Stimulated activated CD8-positive, alpha-beta memory T cell treated with anti-CD3 and anti-CD28 coated beads, Interleukin-2, amount 100 ng/mL, for 1 hour (primary cell): ENCODE results near the gene DYRK1A.

Experiments
- DNase-seq, 2 donors: peaks; one replicate each; pipeline ENCODE4 v3.0.0-alpha.2; 2020; ENCODE audit warnings: low read depth in 2 of 2

Gene DYRK1A

GRCh38 chr21:37385179-37385765 lies 18.7 kb downstream of the DYRK1A start:
- no peak for DNase-seq

GRCh38 chr21:37386151-37386550 lies 19.6 kb downstream of the DYRK1A start:
- no peak for DNase-seq

GRCh38 chr21:37389456-37389855 lies 22.9 kb downstream of the DYRK1A start:
- DNase-seq, result no peak

DNA sequence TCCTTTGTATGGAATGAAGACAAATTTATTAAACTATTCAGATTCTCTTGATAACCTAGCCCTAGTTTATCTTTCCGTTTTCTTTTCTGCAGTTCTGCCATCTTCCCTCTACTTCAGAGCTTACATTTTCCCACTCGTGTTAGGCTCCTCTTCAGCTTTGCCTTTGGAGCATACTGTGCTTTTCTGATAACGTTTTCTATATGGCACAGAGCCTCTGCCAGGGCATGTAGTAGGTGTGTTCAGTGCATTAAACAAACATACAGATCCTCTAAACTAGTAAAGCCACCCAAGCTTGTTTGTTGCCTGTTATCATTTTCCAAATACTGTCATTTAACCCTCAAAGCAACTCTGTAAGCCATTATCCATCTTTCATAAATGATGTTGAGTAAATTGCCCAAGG lies 25.1 kb downstream of the DYRK1A start:
- no peak for DNase-seq

DNA sequence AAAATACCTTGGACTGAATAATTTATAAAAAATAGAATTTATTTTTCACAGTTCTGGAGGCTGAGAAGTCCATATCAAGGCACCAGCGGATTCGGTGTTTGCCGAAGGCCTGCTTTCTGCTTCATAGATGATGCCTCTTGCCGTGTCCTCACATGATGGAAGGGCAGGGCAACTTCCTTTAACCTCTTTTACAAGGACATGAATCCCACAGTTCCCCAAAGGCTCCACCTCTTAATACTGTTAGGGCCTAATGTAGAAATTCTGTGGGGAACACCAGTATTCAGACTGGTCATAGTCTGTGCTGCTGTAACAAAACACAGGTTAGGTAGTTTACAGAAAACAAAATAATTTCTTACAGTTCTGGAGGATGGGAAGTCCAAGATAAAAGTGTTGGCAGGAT lies 25.9 kb downstream of the DYRK1A start:
- no peak for DNase-seq

GRCh38 chr21:37393030-37393429 lies 26.5 kb downstream of the DYRK1A start:
- no peak for DNase-seq

- no peak for DNase-seq
Measured at GRCh38 chr21:37393786-37394185, 27.2 kb downstream of the DYRK1A start.

DNA sequence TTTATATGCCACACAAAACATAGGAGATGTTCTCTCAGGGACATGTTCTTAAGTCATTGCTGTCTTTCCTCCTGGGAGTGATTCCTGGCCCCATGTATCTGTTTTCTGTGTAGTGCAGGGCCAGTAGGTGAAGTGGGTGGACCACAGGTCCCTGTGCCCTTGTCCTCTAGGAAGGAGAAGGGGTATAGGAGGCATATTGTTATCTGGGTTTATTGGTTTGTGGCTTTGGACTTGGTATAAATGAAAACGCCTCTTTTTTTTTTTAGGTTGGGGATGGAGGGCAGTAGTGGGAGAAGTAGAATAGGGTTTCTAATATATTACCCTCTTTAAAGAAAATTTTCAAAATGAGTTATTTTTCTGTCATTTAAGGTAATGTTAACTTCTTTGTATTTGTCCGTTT lies 29.4 kb downstream of the DYRK1A start:
- no peak for DNase-seq

DNA sequence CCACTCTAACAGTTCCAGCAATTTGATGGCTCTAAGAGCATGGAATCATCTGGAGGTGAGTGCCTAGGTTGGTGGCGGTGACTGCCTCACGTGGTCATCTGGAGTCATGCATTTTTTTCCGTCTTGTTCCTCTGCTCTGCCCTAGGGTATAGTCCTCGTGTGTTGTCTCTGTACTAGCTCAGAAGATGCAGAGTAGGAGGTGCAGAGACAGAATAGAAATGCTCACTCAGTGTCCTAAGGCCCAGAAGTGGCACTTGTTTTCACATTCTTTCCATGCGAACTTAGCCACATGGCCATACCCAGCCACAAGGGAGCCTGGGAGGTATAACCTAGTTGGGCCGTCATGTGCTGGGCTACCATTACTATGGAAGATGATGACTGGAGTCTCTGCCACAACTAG lies 30.3 kb downstream of the DYRK1A start:
- DNase-seq, result no peak

GRCh38 chr21:37398697-37399096 lies 32.1 kb downstream of the DYRK1A start:
- no peak for DNase-seq

- no peak for DNase-seq
Measured at GRCh38 chr21:37402251-37402867, 35.8 kb downstream of the DYRK1A start.

- no peak for DNase-seq
Measured at GRCh38 chr21:37405629-37406028, 39.1 kb downstream of the DYRK1A start.

- DNase-seq, result no peak
Measured at GRCh38 chr21:37407719-37408420, 41.3 kb downstream of the DYRK1A start.

DNA sequence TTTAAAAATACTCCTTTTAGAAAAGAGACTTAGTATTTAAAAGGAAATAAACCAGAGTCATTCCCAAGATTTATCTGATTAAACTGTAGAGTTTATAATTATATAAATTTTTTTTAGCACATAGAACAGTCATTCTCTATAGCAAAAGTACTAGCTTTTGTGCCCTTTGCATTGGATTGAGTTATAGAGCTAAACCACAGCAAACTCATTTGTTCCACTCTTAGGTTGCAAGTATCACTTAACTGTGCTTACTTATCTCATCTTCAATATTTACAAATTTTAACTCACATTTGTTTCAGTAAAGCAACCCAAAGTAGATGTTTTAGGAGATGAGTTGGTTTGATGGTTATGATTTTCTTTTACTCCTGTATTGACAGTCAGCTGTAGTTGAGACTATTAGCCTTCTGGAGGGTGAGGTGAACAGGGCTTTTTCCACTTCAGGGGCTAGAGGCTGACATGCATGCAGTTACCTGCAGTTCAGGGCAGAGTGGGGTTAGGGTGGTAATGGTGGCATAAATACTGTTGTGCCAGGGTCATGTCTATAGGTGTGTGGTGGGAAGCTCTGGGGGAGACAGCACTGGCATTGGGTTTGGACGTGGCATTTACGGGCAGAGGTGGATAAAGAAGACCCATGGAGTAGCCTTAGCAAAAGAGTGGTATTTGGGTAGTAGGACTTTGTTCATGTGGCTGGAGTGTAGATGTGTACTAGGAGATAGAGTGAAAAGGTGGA lies 42.1 kb downstream of the DYRK1A start:
- no peak for DNase-seq

- DNase-seq, result no peak
Measured at GRCh38 chr21:37410639-37411038, 44.1 kb downstream of the DYRK1A start.

DNA sequence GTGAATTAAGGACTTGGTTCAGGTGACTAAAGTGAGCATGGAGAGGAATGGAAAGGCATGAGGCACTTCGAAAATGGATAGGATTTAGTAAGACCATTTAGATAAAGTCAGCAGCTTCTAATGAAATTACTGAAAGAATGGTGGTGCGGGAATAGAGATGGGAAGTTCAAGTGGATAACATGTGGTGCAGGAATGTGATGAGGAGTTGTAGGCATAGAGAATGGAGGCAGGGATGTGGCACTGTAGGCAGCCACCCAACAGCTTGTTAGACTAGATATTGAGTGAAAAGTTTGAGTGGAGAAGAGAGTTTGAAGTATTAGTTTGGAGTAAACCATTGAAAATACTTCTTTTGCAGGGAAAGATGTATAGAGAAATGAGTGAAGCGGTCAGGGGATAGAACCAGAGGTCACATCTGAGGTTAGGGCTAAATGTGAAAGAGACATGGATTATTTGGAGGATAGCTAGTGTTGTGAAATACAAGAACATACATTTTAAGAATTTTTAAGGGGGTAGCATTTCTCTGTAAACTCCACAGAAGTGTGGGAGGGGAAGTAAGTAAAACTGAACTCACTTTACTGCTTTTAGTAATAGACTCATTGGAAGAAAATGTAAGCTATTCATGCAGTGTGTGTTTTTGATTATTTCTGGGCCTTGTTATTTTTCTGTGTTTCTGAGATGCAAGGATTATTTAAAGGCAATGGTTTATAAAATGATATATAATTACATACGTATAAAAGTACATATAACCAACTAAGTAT lies 46.2 kb downstream of the DYRK1A start:
- DNase-seq, result no peak

DNA sequence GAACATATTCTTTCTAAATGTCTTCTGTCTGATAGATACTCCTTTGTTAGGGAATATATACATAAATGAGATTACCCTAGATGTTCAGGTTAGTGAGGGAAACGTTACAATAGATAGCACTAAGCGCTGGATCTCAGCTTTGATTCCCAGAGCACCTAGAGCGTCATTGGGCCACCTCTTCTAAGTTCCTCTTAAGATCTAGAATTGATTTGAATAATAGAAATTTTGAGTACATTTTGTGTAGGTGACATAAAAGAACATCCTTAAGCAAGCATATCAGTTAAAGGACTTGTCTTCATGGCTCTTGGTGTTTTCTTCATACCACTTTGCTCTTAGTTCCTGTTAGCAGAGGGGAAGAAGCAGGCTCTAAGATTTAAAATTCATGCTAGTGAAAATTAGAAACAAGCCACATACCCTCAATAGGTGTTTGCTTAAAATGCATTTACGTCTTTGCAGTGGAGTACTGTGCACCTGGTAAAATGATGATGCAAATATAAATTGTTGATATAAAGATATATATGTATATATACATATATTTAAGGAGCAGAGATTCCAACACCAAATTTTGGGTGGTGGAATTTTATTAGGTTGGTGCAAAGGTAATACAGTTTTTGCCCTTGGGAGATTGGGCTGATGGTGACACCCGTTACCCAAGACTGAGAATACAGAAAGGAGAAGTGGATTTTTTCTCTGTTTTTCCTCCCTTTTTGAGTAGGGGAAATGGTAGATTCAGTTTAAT lies 47.1 kb downstream of the DYRK1A start:
- DNase-seq, result no peak

DNA sequence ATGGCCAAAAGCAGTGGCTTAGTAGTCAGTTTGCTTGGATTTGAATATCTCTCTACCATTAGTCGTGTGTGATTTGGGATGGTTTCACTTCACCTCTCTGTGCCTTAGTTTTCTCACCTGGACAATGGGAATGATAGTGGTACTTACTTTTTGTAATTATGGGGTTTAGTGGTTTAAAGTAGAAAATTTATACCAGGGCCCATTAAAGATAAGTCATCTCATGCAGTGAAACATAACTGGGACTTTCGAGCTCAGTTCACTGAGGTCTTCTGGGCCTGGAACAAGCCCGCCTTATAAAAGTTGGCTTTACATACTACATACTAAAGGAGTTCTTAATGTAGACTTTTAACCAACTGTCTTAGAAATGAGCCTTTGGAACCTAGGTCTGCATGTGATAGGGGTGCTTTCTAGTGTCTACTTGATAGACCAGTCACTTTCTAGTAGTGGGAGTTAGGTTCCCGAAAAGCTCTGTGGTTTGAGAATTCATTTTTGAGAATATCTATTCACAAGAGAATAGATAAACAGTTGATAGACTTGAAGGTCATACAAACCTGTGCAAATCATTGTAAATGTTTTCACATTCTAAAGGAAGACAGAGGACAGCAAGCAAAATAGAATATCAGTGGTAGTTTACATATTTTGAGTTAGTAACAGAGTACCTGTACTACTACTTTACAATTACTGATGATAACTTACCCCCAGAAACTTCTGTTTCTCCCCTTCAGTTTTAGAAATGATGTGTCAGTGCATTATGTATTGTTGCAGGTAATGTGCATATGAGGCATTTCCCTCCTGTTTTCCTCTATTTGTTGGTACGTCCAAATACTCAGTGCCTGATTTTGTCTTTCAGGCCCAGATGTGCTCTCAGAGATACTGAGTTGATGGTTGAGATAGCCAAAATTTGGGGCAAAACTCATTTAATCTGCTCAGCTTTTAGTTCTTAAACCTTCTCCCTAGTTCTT lies 48.0 kb downstream of the DYRK1A start:
- DNase-seq, result no peak

- DNase-seq, result no peak
Measured at GRCh38 chr21:37415939-37416338, 49.4 kb downstream of the DYRK1A start.

GRCh38 chr21:37416914-37417313 lies 50.3 kb downstream of the DYRK1A start:
- no peak for DNase-seq
